CD4-positive, alpha-beta memory T cell (primary cell): Measurements from ENCODE around the gene TNK2. TPM values are rescaled to one million over a fixed set of nuclear protein-coding genes. Genes with fewer than 3 reads are reported as not detected.

ENCODE experiments used
- microRNA-seq: library from miRNA; unstranded; fragments of <30 nt; microRNA quantifications from one replicate; pipeline ENCODE4 v1.2.0, GENCODE V29; 2021; ENCODE audit warnings: borderline replicate concordance, borderline number of aligned reads, borderline microRNAs expressed, mixed read lengths
- polyA plus RNA-seq, 2 donors: library from polyadenylated mRNA; unstranded; fragments of 300-500 nt; fragmentation: Illumina TruSeq; gene quantifications; one replicate each; pipeline ENCODE4 v1.2.3, GENCODE V29; 2021
- total RNA-seq, 2 experiments: library from RNA; stranded (reverse); gene quantifications; one replicate each; pipeline ENCODE4 v1.2.3, GENCODE V29; 2021

TNK2 gene
- total and polyA plus RNA-seq, 4 experiments from 2014 or later: 0.18 to 164 (median 69.9) TPM

Small RNA genes lying within 50 kb of the gene (microRNA-seq; reads per million reads assigned to microRNA genes)
- gene MIR6829: not detected

Other genes starting within 250 kb of the TNK2 start
- gene MUC20, start 187.6 kb downstream of the TNK2 start, total RNA-seq: 10 to 100 TPM in 1 of 2 experiments, 1 to 10 TPM in 1; 9.9 to 12.5 TPM
- under 1 TPM; 0.54 to 0.70 TPM for gene MUC20, start 187.6 kb downstream of the TNK2 start, polyA plus RNA-seq
- gene MUC4, start 96.6 kb downstream of the TNK2 start, total RNA-seq: not detected
- gene MUC4, start 96.6 kb downstream of the TNK2 start, polyA plus RNA-seq: not detected
- gene TFRC, start 173.5 kb upstream of the TNK2 start, total RNA-seq: 10 to 100 TPM; 63.2 to 73.1 TPM
- gene TFRC, start 173.5 kb upstream of the TNK2 start, polyA plus RNA-seq: 10 to 100 TPM; 21.7 to 38.3 TPM